ENCODE results near the gene BRCA2.

Gene BRCA2

GRCh38 chr13:32430018-32430747 lies 114.9 kb downstream of the BRCA2 start:
- DNase-seq = no peak

GRCh38 chr13:32431361-32431760 lies 116.1 kb downstream of the BRCA2 start:
- DNase-seq = no peak

DNA sequence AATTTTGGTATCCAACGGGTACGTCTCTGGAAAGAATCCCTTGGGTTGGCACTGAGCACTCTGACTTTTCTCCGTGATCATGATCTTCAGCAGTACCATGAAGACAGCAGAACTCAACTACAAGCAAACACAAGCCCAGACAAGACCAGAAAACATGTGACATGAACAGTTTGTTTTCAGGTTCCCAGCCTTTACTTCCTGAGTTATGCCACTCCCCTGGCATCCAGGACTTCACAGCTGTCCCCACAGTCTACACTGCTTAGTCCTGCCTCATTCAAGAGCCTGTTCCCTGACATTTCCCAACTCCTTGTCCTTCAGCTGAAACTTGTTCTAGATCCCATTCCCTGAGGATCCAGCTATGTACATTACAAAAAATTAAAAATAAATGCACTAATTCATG lies 117.5 kb downstream of the BRCA2 start:
- DNase-seq = no peak

DNA sequence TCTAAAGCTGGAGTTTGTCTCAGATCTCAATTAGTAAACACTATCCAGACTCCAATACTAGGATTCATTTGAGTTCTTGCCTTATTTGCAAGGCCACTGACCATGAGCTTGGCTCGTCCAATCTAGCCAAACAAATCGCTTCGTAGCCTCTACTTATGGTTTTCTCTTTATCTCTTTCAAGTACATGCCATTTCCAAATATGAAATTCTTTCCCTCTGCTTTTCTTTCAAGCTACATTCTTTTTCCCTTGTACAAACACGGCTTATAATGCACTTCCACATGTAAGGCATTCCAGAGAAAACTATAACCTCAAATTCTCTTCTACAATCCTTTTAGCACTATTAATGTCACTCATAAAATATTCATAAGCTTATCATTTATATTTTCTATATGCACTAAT lies 123.6 kb downstream of the BRCA2 start:
- no peak for DNase-seq

DNA sequence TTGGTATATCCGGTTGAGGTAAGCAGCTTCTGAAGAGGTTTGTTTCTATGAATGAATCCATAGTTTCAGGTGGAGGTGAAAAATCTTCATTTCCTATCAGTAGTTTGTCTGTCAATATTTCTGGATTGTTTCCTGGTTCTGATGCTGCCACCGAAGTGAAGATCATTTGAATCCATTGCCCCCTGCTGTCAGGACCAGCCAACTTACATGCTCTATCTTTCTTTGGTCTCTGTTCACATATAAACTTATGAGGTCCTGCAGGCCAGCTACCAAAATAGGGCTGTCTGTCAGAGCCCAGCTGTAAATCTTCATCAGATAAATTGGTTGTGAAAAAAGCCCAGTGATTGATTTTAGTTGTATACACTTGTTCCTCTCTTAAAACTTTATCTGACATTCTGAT lies 127.8 kb downstream of the BRCA2 start:
- DNase-seq = no peak

- DNase-seq = no peak
These were observed 130.2 kb downstream of the BRCA2 start for GRCh38 chr13:32445461-32445860.

- DNase-seq = no peak
These were observed 130.9 kb downstream of the BRCA2 start for GRCh38 chr13:32446220-32446619.

DNA sequence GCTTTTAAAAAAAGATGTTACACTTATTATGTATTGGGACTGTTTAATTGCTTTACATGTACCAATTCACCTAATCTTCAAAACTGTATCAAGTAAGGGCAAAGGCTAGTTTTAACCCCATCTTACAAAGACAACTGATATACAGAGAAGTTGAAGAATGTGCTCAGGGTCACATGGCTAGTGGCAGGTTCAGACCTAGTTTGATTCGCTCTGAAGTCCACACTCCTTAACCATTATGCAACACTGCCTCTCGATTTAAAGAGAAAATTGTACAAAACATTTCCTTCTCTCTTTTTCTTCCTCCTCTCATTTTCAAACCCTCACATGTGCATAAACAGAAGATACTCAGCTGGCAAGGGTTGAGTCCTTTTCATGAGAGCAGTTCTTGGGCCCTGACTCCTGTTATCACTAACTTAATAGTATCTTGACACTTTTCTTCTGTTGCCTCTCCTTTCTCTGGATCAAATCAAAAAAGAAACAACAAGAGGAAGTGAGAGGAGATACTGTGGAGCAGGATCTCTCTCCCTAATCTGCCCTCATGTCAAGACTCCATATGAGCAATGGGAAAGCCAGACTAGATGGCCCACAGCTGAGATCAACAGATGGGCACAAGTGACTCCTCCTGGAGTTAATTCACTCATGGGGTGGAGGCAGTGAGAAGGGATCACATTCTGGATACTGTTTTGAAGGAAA lies 131.6 kb downstream of the BRCA2 start:
- no peak for DNase-seq

GRCh38 chr13:32447894-32448623 lies 132.8 kb downstream of the BRCA2 start:
- DNase-seq = no peak

- no peak for DNase-seq
These were observed 133.7 kb downstream of the BRCA2 start for GRCh38 chr13:32448972-32449371.
